ENCODE data around the gene ZNF846.
"Not testable (repeated sequence)": the region's sequence is repeated elsewhere in the genome, so short reads cannot be mapped to it uniquely, and the experiment has no call there.

Gene ZNF846

GRCh38 chr19:9741476-9742171, 26.9 kb downstream of the ZNF846 start:
- no peak overlapping the region for H3K9ac ChIP-seq (ENCODE audit: low read depth, low read length)
- H4K20me1 ChIP-seq (ENCODE audit: insufficient read depth, low read length), result no peaks in the 10 kb centered on the region
- no peaks in the 10 kb centered on the region for H3K36me3 ChIP-seq (ENCODE audit: insufficient read depth, low read length)
- no peak for ATAC-seq (ENCODE audit: insufficient read depth, low read depth)
- H3K27ac ChIP-seq (ENCODE audit: low read length), result no peak overlapping the region
- H3K4me1 ChIP-seq (ENCODE audit: insufficient read depth, low read length), result no peaks in the 10 kb centered on the region
- H3K27me3 ChIP-seq (ENCODE audit: insufficient read depth, low read length, poor library complexity), result no peaks in the 10 kb centered on the region
- no peak overlapping the region for H3K4me3 ChIP-seq (ENCODE audit: low read depth in 1 of 2, low read length in 2 of 2)
- H3K9me3 ChIP-seq (ENCODE audit: insufficient read depth, low read length, severe bottlenecking), result no peaks in the 10 kb centered on the region
- H3K4me2 ChIP-seq (ENCODE audit: insufficient read depth, low read length), result no peak overlapping the region
- no peak for DNase-seq
- no peak for TF ChIP-seq EZH2 (IDR thresholded peaks at IDR 0.05; ENCODE audit: borderline replicate concordance, low read depth, low read length, severe bottlenecking)
- TF ChIP-seq CTCF (IDR thresholded peaks at IDR 0.05; ENCODE audit: borderline replicate concordance, extremely low read depth, low read length, poor library complexity, severe bottlenecking), result no peak
- no peak overlapping the region for H2AFZ ChIP-seq (ENCODE audit: low read depth, low read length)
- no peaks in the 10 kb centered on the region for H3K79me2 ChIP-seq (ENCODE audit: insufficient read depth, low read length)

GRCh38 chr19:9735986-9736385, 32.6 kb downstream of the ZNF846 start:
- Histone ChIP-seq H3K4me3 (ENCODE audit: low read depth in 1 of 2, low read length in 2 of 2) (no peak overlapping the region), H3K4me1 (ENCODE audit: insufficient read depth, low read length) (no peaks in the 10 kb centered on the region), H2AFZ (ENCODE audit: low read depth, low read length) (peak overlapping the region; percentile 27; the same call in 1 of the 2 replicates), H3K27ac (ENCODE audit: low read length) (no peak overlapping the region), H4K20me1 (ENCODE audit: insufficient read depth, low read length) (no peaks in the 10 kb centered on the region), H3K4me2 (ENCODE audit: insufficient read depth, low read length) (no peak overlapping the region), H3K9ac (ENCODE audit: low read depth, low read length) (no peak overlapping the region), H3K79me2 (ENCODE audit: insufficient read depth, low read length) (no peaks in the 10 kb centered on the region), H3K36me3 (ENCODE audit: insufficient read depth, low read length) (no peaks in the 10 kb centered on the region), H3K27me3 (ENCODE audit: insufficient read depth, low read length, poor library complexity) (no peaks in the 10 kb centered on the region), H3K9me3 (ENCODE audit: insufficient read depth, low read length, severe bottlenecking) (no peaks in the 10 kb centered on the region)
- no peak for DNase-seq
- no peak for ATAC-seq (ENCODE audit: insufficient read depth, low read depth)
- TF ChIP-seq CTCF (IDR thresholded peaks at IDR 0.05; ENCODE audit: borderline replicate concordance, extremely low read depth, low read length, poor library complexity, severe bottlenecking) (no peak), EZH2 (IDR thresholded peaks at IDR 0.05; ENCODE audit: borderline replicate concordance, low read depth, low read length, severe bottlenecking) (no peak)

- not testable (repeated sequence) for H3K9ac ChIP-seq (ENCODE audit: low read depth, low read length); H3K27ac ChIP-seq (ENCODE audit: low read length); DNase-seq; H3K4me3 ChIP-seq (ENCODE audit: low read depth in 1 of 2, low read length in 2 of 2); H3K4me1 ChIP-seq (ENCODE audit: insufficient read depth, low read length); H3K27me3 ChIP-seq (ENCODE audit: insufficient read depth, low read length, poor library complexity); H3K36me3 ChIP-seq (ENCODE audit: insufficient read depth, low read length); H4K20me1 ChIP-seq (ENCODE audit: insufficient read depth, low read length); H2AFZ ChIP-seq (ENCODE audit: low read depth, low read length); H3K9me3 ChIP-seq (ENCODE audit: insufficient read depth, low read length, severe bottlenecking); H3K4me2 ChIP-seq (ENCODE audit: insufficient read depth, low read length); H3K79me2 ChIP-seq (ENCODE audit: insufficient read depth, low read length); ATAC-seq (ENCODE audit: insufficient read depth, low read depth)
Observed at GRCh38 chr19:9730056-9730455, 38.5 kb downstream of the ZNF846 start.

GRCh38 chr19:9729162-9729561, 39.4 kb downstream of the ZNF846 start:
- ATAC-seq (ENCODE audit: insufficient read depth, low read depth) (no peak), DNase-seq (no peak)
- Histone ChIP-seq H3K9me3 (ENCODE audit: insufficient read depth, low read length, severe bottlenecking) (no peaks in the 10 kb centered on the region), H3K79me2 (ENCODE audit: insufficient read depth, low read length) (no peaks in the 10 kb centered on the region), H4K20me1 (ENCODE audit: insufficient read depth, low read length) (no peaks in the 10 kb centered on the region), H2AFZ (ENCODE audit: low read depth, low read length) (no peak overlapping the region), H3K36me3 (ENCODE audit: insufficient read depth, low read length) (no peaks in the 10 kb centered on the region), H3K27ac (ENCODE audit: low read length) (no peak overlapping the region), H3K9ac (ENCODE audit: low read depth, low read length) (no peak overlapping the region), H3K4me2 (ENCODE audit: insufficient read depth, low read length) (no peak overlapping the region), H3K4me1 (ENCODE audit: insufficient read depth, low read length) (no peaks in the 10 kb centered on the region), H3K27me3 (ENCODE audit: insufficient read depth, low read length, poor library complexity) (no peaks in the 10 kb centered on the region), H3K4me3 (ENCODE audit: low read depth in 1 of 2, low read length in 2 of 2) (no peak overlapping the region)
- TF ChIP-seq CTCF (IDR thresholded peaks at IDR 0.05; ENCODE audit: borderline replicate concordance, extremely low read depth, low read length, poor library complexity, severe bottlenecking) (no peak), EZH2 (IDR thresholded peaks at IDR 0.05; ENCODE audit: borderline replicate concordance, low read depth, low read length, severe bottlenecking) (no peak)

Data from DND-41 (cell line).